NCI-H1417 treated with DMSO at 0.1 percent for 48 hours (cell line): ENCODE measurements around the gene RASSF10.

Experiments used
- DNase-seq: peaks from one replicate; lab custom pipeline; 2025; lab: John Stamatoyannopoulos, UW

The RASSF10 gene

GRCh38 chr11:13055200-13055599 is 46.1 kb downstream of the RASSF10 start:
- DNase-seq = no peak

DNA sequence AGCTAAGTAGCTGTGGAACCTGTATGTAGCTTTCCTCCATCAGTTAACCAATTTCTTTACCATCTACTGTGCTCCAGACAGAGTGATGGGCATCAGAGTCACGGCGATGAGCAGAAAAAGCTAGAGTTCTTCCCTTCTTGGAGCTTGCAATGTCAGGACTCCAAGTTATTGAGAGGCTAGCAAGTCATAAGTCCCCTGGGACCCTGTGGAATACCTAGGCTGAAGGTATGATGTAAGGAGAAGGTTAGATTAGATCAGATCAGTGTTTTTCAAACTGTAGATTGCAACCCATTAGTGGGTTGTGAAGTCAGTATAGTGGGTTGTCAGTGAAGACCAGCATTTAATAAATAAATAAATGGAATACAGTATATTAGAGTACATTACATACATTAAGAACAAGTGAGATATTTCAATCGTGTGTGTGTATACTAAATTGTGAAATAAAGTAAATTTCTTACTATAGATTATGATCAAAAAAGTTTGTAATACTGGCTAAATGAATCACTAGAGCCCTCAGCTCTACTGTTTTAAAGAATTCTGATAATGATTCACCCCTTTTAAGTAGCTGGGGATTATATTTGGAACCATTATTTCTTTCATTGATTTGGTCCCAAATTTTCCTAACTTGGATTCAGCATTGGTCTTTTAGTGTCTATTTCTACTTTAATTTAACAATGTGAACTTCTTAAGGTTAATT is 52.3 kb downstream of the RASSF10 start:
- DNase-seq = no peak
